OCI-LY7 (cell line): ENCODE data around the gene ZSWIM1.

Source experiments
- CTCF ChIP-seq: fragments of 200-600 bp; sonication (generic); conservative IDR thresholded peaks from 2 replicates; pipeline ENCODE4 v1.5.1; 2014; ENCODE audit warnings: mild to moderate bottlenecking, antibody characterized with exemption, low read length, moderate library complexity, mixed read lengths
- EZH2phosphoT487 ChIP-seq: fragments of 200-600 bp; sonication (generic); IDR thresholded peaks from 2 replicates; pipeline ENCODE4 v1.6.1; 2018; ENCODE audit warnings: low read depth, borderline replicate concordance, mild to moderate bottlenecking, mixed run types, antibody characterized with exemption, low read length, moderate library complexity, mixed read lengths

GRCh38 chr20:45920462-45921336 is 39.7 kb downstream of the ZSWIM1 start:
- TF ChIP-seq CTCF (no peak), EZH2phosphoT487 (no peak)
